NCI-H345 (cell line): ENCODE data around the gene CCDC7.
"Not testable (repeated sequence)": the region's sequence is repeated elsewhere in the genome, so short reads cannot be mapped to it uniquely, and the experiment has no call there.

Experiments
- DNase-seq: peaks from one replicate; lab custom pipeline; 2025; lab: John Stamatoyannopoulos, UW

Gene CCDC7

GRCh38 chr10:32699683-32700082 is 253.7 kb downstream of the CCDC7 start:
- not testable (repeated sequence) for DNase-seq

DNA sequence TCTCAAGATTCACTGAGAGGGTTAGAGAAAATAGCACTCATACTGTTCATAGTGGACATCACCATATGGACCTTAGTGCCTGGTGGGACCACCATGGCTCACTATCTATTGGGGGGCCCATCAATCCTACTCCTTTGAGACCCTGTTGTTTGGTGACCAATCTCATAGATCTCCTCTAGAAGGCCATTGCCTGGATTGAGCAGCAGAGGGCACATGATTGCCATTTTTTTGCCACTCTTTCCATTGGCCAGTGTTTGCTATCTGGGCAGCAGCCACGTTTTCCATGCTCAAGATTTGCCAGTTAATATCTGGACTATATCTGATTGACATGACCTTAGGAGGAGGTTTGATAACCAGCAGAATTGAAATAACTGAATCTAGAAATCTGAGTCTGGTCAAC is 267.6 kb downstream of the CCDC7 start:
- DNase-seq: no peak

- no peak for DNase-seq
These were observed 285.6 kb downstream of the CCDC7 start for GRCh38 chr10:32731527-32731926.

GRCh38 chr10:32738958-32739357 is 293.0 kb downstream of the CCDC7 start:
- DNase-seq: no peak

GRCh38 chr10:32744321-32744720 is 298.4 kb downstream of the CCDC7 start:
- no peak for DNase-seq

DNA sequence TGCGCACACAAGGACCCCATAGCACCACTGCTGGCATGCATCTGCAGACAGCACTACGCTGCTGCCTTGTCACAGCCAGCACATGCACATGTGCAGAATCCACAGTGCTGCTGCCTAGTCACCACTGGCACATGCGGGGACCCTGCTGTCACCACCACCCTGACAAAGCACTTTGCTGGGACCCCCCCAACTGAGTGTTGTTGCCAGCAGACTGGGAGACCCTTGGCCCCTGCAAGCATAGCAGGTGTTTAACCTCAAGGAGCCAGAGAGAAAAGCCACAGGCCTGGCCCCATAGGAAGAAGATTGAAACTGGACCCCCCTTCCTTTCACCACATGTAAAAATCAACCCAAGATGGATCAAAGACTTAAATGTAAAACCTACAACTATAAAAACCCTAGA is 300.9 kb downstream of the CCDC7 start:
- no peak for DNase-seq

DNA sequence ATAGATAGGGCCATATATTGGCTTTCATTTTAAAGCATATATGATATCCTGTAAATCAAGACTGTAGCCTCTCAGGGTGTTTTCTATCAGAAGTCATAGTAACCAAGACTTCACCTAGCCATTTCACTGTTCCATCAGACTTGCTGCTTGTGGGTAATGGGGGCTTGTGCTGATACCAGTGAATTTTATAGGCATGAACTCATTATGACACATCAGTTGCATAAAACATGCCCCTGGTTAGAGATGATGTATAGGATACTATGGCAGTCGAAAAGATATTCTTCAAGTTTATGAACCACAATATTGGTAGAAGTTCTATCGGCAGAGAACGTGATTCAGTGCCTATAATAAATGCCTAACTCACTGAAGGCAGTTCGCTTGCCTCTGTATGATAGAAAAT is 305.6 kb downstream of the CCDC7 start:
- DNase-seq: no peak

GRCh38 chr10:32754900-32755299 is 309.0 kb downstream of the CCDC7 start:
- not testable (repeated sequence) for DNase-seq

DNA sequence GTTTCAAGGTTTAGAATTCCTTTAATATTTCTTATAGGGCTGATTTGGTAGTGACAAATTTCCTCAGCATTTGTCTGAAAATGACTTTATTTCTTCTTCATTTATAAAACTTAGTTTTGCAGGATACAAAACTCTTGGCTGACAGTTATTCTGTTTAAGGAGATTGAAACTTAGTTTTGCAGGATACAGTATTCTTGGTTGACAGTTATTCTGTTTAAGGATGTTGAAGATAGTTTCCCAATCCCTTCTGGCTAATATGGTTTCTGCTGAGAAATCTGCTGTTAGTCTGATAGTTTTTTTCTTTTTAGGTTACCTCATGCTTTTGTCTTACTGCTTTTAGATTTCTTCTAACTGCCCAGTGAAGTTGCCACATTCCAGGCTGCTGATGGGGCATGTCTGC is 325.3 kb downstream of the CCDC7 start:
- DNase-seq: no peak

DNA sequence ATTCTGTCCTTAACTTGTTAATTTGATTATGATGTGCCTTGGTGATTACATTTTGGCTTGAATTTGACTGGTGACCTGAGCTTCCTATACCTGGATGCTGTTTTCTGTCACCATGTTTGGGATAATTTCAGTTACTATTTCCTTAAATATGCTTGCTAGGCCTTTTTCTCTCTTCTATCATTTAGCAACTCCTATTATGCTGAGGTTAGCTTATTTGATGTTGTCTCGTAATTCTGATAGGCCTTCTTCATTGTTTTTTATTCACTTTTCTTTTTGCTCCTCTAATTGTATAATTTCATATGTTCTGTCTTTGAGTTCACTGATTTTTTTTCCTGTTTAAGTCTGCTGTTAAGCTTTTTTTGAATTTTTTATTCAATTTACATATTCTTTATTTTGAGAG is 327.2 kb downstream of the CCDC7 start:
- DNase-seq: no peak

- DNase-seq: no peak
These were observed 341.0 kb downstream of the CCDC7 start for GRCh38 chr10:32786968-32787367.

- DNase-seq: no peak
These were observed 341.8 kb downstream of the CCDC7 start for GRCh38 chr10:32787690-32788284.

DNA sequence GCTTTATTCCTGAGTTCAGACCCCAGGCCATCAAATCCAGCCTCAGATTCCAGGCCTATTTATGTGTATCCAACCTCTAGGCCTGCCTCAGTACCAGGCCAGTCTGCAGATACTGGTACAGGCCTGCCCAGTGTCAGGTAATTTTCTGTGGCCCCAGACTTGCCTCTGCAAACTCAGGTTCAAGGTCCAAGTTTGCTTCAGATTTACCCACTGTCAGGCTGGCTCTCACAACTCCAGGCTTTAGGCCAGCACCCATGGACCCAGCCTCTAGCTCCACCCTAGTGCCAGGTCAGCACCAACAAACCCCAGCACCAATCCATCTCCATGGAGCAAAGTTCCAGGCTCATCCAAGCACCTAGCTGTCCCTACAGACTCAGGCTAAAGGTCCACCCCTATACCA is 342.4 kb downstream of the CCDC7 start:
- no peak for DNase-seq

DNA sequence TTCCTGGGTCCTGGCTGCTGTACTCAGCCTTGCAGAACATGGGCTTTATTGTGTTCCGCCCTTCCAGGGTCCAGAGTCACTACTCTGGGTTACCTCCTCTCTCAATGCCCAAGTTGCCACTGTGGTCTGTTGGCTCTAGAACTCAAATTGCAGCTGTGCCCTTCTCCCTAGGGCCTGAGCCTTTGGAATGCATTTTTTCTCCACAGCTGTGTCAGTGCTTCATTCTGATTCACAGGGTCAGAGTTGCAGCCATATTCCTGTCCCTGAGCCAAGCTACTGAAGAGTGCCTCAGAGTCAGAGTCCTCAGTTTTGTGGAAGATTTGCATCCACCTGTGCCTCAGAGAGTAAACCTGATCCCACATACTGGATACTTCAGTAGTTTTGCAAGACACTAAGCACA is 344.5 kb downstream of the CCDC7 start:
- DNase-seq: no peak

GRCh38 chr10:32793033-32793432 is 347.1 kb downstream of the CCDC7 start:
- no peak for DNase-seq

GRCh38 chr10:32795598-32796183 is 349.8 kb downstream of the CCDC7 start:
- peak; percentile 3 for DNase-seq

DNA sequence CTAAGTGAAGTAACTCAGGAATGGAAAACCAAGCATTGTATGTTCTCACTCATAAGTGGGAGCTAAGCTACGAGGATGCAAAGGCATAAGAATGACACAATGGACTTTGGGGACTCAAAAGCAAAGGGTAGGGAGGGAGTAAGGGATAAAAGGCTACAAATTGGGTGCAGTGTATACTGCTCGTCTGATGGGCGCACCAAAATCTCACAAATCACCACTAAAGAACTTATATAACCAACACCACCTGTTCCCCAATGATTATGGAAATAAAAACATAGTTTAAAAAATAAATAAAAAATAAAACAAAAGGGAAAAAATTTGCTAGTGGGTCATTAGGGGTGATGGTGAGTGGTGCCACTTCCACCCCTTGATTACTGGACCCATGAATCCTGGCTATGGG is 351.5 kb downstream of the CCDC7 start:
- DNase-seq: not testable (repeated sequence)

GRCh38 chr10:32846974-32847373 is 401.0 kb downstream of the CCDC7 start:
- DNase-seq: no peak

DNA sequence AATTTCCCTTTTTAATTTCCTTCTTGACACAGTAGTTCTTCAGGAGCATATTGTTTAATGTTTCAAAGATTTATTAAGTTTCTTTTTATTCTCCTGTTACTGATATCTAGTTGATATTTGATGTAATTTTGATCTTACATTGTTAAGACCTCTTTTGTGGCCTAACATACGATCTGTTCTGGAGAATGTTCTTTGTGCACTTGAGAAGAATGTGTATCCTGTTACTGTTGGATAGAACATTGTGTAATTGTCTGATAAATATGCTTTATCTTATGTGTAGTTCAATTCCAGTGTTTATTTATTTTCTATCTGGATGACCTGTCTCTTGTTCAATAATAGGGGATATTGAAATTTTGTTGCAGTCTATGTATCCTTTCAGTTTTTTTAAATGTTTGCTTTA is 405.4 kb downstream of the CCDC7 start:
- DNase-seq: no peak

DNA sequence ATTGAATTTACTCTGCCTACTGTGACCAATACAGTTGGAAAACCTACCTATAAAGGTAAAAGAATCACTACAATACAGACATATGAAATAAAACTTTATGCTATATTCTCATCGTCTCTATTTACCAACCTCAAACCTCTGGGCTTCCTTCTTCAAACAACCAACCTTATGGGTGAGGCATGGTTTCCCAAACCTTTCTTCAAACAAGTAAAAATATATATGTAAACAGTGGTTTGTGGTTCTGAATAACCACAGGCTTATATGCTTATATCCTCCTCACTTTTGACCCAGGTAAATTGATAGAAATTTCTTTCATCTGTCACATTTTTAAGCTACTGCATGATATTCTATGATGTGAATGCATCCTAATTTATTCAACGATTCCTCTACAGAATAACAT is 408.5 kb downstream of the CCDC7 start:
- no peak for DNase-seq

DNA sequence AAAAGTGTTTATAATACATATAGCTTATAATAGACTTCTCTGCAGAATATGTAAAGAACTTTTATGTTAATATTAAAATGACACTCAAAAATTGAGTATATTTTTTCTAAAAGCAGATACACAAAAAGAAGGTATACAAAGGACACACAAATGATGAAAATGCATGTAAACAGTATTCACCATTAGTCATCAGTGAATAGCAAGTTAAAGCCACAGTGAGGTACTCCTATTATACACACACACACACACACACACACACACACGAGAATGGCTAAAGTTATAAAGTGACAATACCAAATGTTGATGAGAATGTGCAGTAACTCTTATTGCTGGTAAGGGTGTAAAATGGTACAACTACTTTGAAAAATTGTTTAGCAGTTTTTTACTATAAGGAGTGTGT is 419.2 kb downstream of the CCDC7 start:
- DNase-seq: no peak

DNA sequence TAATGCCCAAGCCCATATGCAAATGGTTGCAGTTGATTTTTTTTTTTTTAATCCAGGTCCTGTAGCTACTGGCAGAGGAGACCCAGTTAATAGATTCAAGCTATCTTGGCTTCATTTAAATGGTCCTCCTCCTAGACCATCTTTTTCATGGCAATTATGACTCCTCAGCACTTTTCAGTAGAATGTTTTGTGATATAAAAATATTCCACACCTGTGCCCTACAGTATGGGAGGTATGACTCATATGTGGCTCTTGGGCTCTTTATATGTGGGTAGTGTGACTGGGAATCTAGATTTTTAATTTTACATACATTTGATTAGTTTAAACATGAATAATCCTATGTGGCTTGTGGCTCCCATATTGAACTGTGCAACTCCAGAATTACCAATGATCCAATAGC is 432.0 kb downstream of the CCDC7 start:
- no peak for DNase-seq

GRCh38 chr10:32878646-32879045 is 432.7 kb downstream of the CCDC7 start:
- DNase-seq: no peak

GRCh38 chr10:32882076-32882475 is 436.1 kb downstream of the CCDC7 start:
- DNase-seq: no peak
